ENCODE results near the gene RALGAPA1. TPM values are rescaled to one million over a fixed set of nuclear protein-coding genes. Genes with fewer than 3 reads are reported as not detected.

RALGAPA1 gene
- total and polyA plus RNA-seq, 2 experiments from 2014 or later, result 19.2 to 41.6 TPM

GRCh38 chr14:35525695-35526094, 283.4 kb downstream of the RALGAPA1 start:
- peaks cover 36% of the 10 kb centered on the region for H3K27me3 ChIP-seq
- H4K20me1 ChIP-seq (ENCODE audit: insufficient read depth, poor library complexity, severe bottlenecking), result no peaks in the 10 kb centered on the region
- WGBS (ENCODE audit: low lambda C conversion rate, missing lambda C conversion rate), result 87% methylated on average over 3 of the region's 3 CpGs
- no peaks in the 10 kb centered on the region for H3K9me2 ChIP-seq (replicated peaks; ENCODE audit: insufficient read depth)
- H3K36me3 ChIP-seq (replicated peaks; ENCODE audit: insufficient read depth, low read depth), result no peaks in the 10 kb centered on the region
- H3K9me3 ChIP-seq (ENCODE audit: low read depth), result no peaks in the 10 kb centered on the region
- DNase-seq (ENCODE audit: low spot score), result no peak
- no peak overlapping the region for H3K27ac ChIP-seq
- no peak overlapping the region for H2AFZ ChIP-seq
- H3K4me1 ChIP-seq (ENCODE audit: insufficient read depth), result no peaks in the 10 kb centered on the region
- H3K4me3 ChIP-seq, result no peak overlapping the region
- H3K79me2 ChIP-seq, result no peaks in the 10 kb centered on the region
- H3K4me2 ChIP-seq, result no peak overlapping the region
- TF ChIP-seq EZH2 (IDR thresholded peaks at IDR 0.05; ENCODE audit: borderline replicate concordance) (no peak), CTCF (IDR thresholded peaks at IDR 0.05; ENCODE audit: poor library complexity) (no peak), EZH2phosphoT487 (IDR thresholded peaks at IDR 0.05; ENCODE audit: low read depth, severe bottlenecking, unreplicated experiment) (no peak)

GRCh38 chr14:35519986-35520385, 289.1 kb downstream of the RALGAPA1 start:
- DNase-seq (ENCODE audit: low spot score), result no peak
- Histone ChIP-seq H3K36me3 (replicated peaks; ENCODE audit: insufficient read depth, low read depth) (no peaks in the 10 kb centered on the region), H3K27me3 (peaks cover 4% of the 10 kb centered on the region), H4K20me1 (ENCODE audit: insufficient read depth, poor library complexity, severe bottlenecking) (no peaks in the 10 kb centered on the region), H3K9me2 (replicated peaks; ENCODE audit: insufficient read depth) (no peaks in the 10 kb centered on the region), H3K4me3 (no peak overlapping the region), H3K4me2 (no peak overlapping the region), H3K9me3 (ENCODE audit: low read depth) (no peaks in the 10 kb centered on the region), H3K79me2 (no peaks in the 10 kb centered on the region), H3K4me1 (ENCODE audit: insufficient read depth) (no peaks in the 10 kb centered on the region), H2AFZ (no peak overlapping the region), H3K27ac (no peak overlapping the region)
- 91% methylated on average over 2 of the region's 2 CpGs for WGBS (ENCODE audit: low lambda C conversion rate, missing lambda C conversion rate)
- no peak for TF ChIP-seq CTCF (IDR thresholded peaks at IDR 0.05; ENCODE audit: poor library complexity)
- TF ChIP-seq EZH2 (IDR thresholded peaks at IDR 0.05; ENCODE audit: borderline replicate concordance), result no peak
- no peak for TF ChIP-seq EZH2phosphoT487 (IDR thresholded peaks at IDR 0.05; ENCODE audit: low read depth, severe bottlenecking, unreplicated experiment)

GRCh38 chr14:35515916-35516315, 293.2 kb downstream of the RALGAPA1 start:
- no peaks in the 10 kb centered on the region for H3K36me3 ChIP-seq (replicated peaks; ENCODE audit: insufficient read depth, low read depth)
- H4K20me1 ChIP-seq (ENCODE audit: insufficient read depth, poor library complexity, severe bottlenecking), result no peaks in the 10 kb centered on the region
- no peak for DNase-seq (ENCODE audit: low spot score)
- 92% methylated on average over 1 of the region's 1 CpG for WGBS (ENCODE audit: low lambda C conversion rate, missing lambda C conversion rate)
- H3K27ac ChIP-seq, result no peak overlapping the region
- no peaks in the 10 kb centered on the region for H3K9me3 ChIP-seq (ENCODE audit: low read depth)
- H3K9me2 ChIP-seq (replicated peaks; ENCODE audit: insufficient read depth), result no peaks in the 10 kb centered on the region
- no peaks in the 10 kb centered on the region for H3K4me1 ChIP-seq (ENCODE audit: insufficient read depth)
- no peaks in the 10 kb centered on the region for H3K27me3 ChIP-seq
- H3K79me2 ChIP-seq, result no peaks in the 10 kb centered on the region
- H3K4me3 ChIP-seq, result no peak overlapping the region
- no peak overlapping the region for H3K4me2 ChIP-seq
- no peak for TF ChIP-seq CTCF (IDR thresholded peaks at IDR 0.05; ENCODE audit: poor library complexity)
- TF ChIP-seq EZH2 (IDR thresholded peaks at IDR 0.05; ENCODE audit: borderline replicate concordance), result no peak
- no peak for TF ChIP-seq EZH2phosphoT487 (IDR thresholded peaks at IDR 0.05; ENCODE audit: low read depth, severe bottlenecking, unreplicated experiment)
- no peak overlapping the region for H2AFZ ChIP-seq

GRCh38 chr14:35512765-35513164, 296.3 kb downstream of the RALGAPA1 start:
- H3K36me3 ChIP-seq (replicated peaks; ENCODE audit: insufficient read depth, low read depth), result no peaks in the 10 kb centered on the region
- H4K20me1 ChIP-seq (ENCODE audit: insufficient read depth, poor library complexity, severe bottlenecking), result no peaks in the 10 kb centered on the region
- H3K9me3 ChIP-seq (ENCODE audit: low read depth), result no peaks in the 10 kb centered on the region
- no peaks in the 10 kb centered on the region for H3K4me1 ChIP-seq (ENCODE audit: insufficient read depth)
- no peak for DNase-seq (ENCODE audit: low spot score)
- no peaks in the 10 kb centered on the region for H3K79me2 ChIP-seq
- no peaks in the 10 kb centered on the region for H3K27me3 ChIP-seq
- TF ChIP-seq CTCF (IDR thresholded peaks at IDR 0.05; ENCODE audit: poor library complexity) (no peak), EZH2 (IDR thresholded peaks at IDR 0.05; ENCODE audit: borderline replicate concordance) (no peak), EZH2phosphoT487 (IDR thresholded peaks at IDR 0.05; ENCODE audit: low read depth, severe bottlenecking, unreplicated experiment) (no peak)
- no peak overlapping the region for H3K4me3 ChIP-seq
- no peak overlapping the region for H3K4me2 ChIP-seq
- no peak overlapping the region for H3K27ac ChIP-seq
- no peak overlapping the region for H2AFZ ChIP-seq
- 87% methylated on average over 4 of the region's 4 CpGs for WGBS (ENCODE audit: low lambda C conversion rate, missing lambda C conversion rate)
- no peaks in the 10 kb centered on the region for H3K9me2 ChIP-seq (replicated peaks; ENCODE audit: insufficient read depth)

Data from hepatocyte (in vitro differentiated cells).